Stimulated activated CD8-positive, alpha-beta memory T cell treated with anti-CD3 and anti-CD28 coated beads, Interleukin-4, amount 100 ng/mL, for 1 hour (primary cell): ENCODE data around the gene GTSE1.

Source experiments
- DNase-seq, 2 donors: peaks; one replicate each; pipeline ENCODE4 v3.0.0-alpha.2; 2020; ENCODE audit warnings: low read depth in 2 of 2, low spot score in 1 of 2

The GTSE1 gene

GRCh38 chr22:46364341-46365165 lies 67.9 kb downstream of the GTSE1 start:
- no peak for DNase-seq

GRCh38 chr22:46365166-46365624 lies 68.5 kb downstream of the GTSE1 start:
- DNase-seq = no peak

GRCh38 chr22:46366327-46366731 lies 69.7 kb downstream of the GTSE1 start:
- no peak for DNase-seq

- no peak for DNase-seq
Measured at GRCh38 chr22:46366801-46367706, 70.4 kb downstream of the GTSE1 start.

- peak; percentile 38 to 42 for DNase-seq
Measured at GRCh38 chr22:46367707-46368191, 71.1 kb downstream of the GTSE1 start.

- no peak for DNase-seq
Measured at GRCh38 chr22:46368422-46368821, 71.8 kb downstream of the GTSE1 start.

GRCh38 chr22:46368871-46369715 lies 72.4 kb downstream of the GTSE1 start:
- no peak for DNase-seq

GRCh38 chr22:46369716-46370583 lies 73.3 kb downstream of the GTSE1 start:
- DNase-seq = no peak

- DNase-seq = peak; percentile 31 to 42
Measured at GRCh38 chr22:46370584-46371291, 74.1 kb downstream of the GTSE1 start.

GRCh38 chr22:46371623-46372226 lies 75.1 kb downstream of the GTSE1 start:
- DNase-seq = no peak

GRCh38 chr22:46372686-46373085 lies 76.0 kb downstream of the GTSE1 start:
- DNase-seq = no peak

GRCh38 chr22:46373159-46373558 lies 76.5 kb downstream of the GTSE1 start:
- no peak for DNase-seq

GRCh38 chr22:46373921-46374662 lies 77.4 kb downstream of the GTSE1 start:
- no peak for DNase-seq

GRCh38 chr22:46374663-46375474 lies 78.2 kb downstream of the GTSE1 start:
- no peak for DNase-seq

GRCh38 chr22:46376111-46376510 lies 79.4 kb downstream of the GTSE1 start:
- no peak for DNase-seq

- DNase-seq = no peak
Measured at GRCh38 chr22:46376908-46377524, 80.3 kb downstream of the GTSE1 start.
